Measurements from ENCODE around the gene RGMA.

Gene RGMA

DNA sequence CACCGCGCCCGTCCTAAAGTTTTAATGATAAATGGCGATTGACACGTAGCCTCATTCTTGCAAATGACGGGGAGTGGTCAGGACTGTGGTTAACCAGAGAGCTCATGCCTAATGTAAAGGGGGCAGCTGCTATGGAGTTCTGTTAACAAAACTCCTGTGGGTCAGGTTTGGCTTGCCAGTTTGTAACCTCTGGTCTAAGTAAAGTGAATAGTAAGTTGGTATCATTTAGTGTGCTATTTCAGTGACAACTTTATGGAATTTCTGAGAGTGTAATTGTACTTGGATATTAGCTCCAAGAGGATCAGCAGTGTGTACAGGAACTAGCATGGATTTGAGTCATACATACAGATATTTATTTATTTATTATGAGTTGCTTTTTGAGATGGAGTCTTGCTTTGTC is 87.9 kb downstream of the RGMA start:
- DNase-seq: no peak

DNA sequence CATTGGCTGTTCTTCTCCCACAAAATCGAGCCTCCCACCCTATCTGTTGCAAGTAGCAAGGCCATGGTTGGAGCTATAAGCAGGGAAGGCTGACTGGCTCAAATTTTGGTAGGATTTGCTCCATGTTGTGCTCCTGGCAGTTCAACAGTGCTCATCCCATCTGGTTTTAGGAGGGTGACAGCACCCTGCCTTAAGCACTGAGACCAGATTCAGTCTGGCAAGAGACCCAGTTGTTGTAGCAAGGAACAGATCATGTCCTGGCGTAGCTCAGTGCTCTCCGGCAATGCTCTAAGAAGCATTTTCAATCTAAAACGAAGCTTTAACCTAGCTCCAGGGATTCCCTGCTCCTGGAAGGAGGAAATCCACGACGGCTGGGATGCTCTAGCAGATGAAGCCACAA is 91.2 kb downstream of the RGMA start:
- no peak for DNase-seq

DNA sequence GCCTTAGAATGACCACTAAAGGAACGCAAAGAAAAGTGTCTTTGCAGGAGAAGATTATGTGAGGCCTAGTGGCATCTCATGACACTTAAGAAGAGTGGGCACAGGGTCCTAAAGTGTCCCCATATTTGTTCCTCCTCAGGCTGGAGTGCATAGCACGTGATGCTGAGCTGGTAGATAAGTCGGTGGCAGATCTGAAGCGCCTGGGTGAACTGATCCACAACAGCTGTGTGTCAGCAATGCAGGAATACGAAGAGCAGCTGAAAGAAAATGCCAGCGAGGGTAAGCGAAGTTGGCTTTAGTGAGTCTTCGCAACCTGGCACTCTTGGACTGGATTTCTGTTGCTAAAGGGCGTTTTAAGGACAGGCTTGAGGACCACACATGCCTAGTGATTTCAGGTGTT is 96.3 kb downstream of the RGMA start:
- DNase-seq: no peak

GRCh38 chr15:92990031-92990430 is 99.0 kb downstream of the RGMA start:
- no peak for DNase-seq

DNA sequence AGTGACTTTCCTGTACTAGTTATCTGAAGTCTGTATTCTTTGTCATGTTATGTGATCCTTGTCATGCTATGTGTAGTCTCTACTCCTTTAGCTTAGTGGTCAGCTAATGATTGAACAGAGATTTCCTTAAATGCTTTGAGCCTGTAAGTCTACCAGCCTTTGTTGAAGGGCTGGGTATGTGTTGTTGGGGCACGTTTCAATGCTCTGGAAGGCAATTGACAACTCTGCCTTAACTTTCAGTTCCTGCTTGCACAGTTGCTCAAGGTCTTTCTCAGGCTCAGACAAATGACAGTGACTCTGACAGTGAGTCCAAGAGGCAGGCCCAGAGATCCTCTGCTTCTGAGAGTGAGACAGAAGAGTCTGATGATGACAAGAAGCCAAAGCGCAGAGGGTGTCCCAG is 99.5 kb downstream of the RGMA start:
- no peak for DNase-seq
